Astrocyte of the spinal cord (primary cell): ENCODE data around the gene PEDS1.
"Not testable (repeated sequence)": the region's sequence is repeated elsewhere in the genome, so short reads cannot be mapped to it uniquely, and the experiment has no call there.

Experiments used
- DNase-seq: peaks from one replicate; pipeline ENCODE4 v3.0.0; 2011; ENCODE audit warnings: low read depth, low spot score
- H3K4me3 ChIP-seq: 2 replicates; pipeline ENCODE4 v1.5.1; 2011; ENCODE audit warnings: low read depth, mild to moderate bottlenecking, low read length, moderate library complexity
- in situ Hi-C: cut with HindIII; loops from 2 replicates; pipeline ENCODE4 v1.10.0; 2017; ENCODE audit warnings: low sequenced_read_pairs
- TF ChIP-seq, protein P1 (sequence below): IDR thresholded peaks from 2 replicates; pipeline ENCODE4 v1.5.1; 2012; ENCODE audit warnings: low read depth, mild to moderate bottlenecking, low read length, inconsistent platforms

PEDS1 gene

DNA sequence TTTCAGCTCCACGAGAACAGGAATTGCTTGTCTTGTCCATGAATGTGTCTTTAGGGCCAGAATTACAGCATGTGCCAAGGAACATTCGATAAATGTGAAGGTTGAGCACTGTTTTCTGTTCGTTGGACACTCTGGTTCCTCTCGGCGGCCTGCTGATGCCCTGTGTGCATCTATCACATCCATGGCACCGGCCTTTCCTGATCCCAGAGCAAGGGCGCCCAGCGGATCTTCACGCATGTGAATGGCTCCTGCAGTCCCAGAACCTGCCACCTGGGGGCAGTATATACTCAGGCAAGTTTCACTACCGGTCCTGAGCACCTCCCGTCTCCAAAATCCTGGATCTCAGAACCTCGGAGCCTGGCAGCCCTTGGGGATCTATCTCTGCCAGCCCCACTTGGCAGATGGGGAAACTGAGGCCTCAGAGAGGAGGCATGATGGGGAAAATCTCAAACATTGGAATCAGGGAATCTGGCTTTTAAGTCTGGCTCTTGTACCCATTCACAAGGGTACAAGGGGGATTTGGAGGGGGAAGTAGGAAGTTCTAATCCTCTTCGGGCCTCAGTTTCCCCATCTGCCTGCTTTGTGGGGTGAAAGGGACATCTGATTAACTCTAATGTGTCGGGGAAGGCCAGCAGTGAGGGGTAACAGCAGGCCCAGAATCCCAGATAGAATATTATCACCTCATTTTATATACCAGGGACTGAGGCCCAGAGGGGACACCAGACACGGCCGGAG is 32.8 kb upstream of the PEDS1 start:
- in situ Hi-C loops, result no loop called here
- TF ChIP-seq, protein P1, sequence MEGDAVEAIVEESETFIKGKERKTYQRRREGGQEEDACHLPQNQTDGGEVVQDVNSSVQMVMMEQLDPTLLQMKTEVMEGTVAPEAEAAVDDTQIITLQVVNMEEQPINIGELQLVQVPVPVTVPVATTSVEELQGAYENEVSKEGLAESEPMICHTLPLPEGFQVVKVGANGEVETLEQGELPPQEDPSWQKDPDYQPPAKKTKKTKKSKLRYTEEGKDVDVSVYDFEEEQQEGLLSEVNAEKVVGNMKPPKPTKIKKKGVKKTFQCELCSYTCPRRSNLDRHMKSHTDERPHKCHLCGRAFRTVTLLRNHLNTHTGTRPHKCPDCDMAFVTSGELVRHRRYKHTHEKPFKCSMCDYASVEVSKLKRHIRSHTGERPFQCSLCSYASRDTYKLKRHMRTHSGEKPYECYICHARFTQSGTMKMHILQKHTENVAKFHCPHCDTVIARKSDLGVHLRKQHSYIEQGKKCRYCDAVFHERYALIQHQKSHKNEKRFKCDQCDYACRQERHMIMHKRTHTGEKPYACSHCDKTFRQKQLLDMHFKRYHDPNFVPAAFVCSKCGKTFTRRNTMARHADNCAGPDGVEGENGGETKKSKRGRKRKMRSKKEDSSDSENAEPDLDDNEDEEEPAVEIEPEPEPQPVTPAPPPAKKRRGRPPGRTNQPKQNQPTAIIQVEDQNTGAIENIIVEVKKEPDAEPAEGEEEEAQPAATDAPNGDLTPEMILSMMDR, result peak; percentile 90
- no peak overlapping the region for H3K4me3 ChIP-seq
- peak; percentile 82 for DNase-seq

- H3K4me3 ChIP-seq, result no peak overlapping the region
- TF ChIP-seq, protein P1, result no peak
- in situ Hi-C loops, result no loop called here
- DNase-seq, result no peak
These were observed 31.9 kb upstream of the PEDS1 start for GRCh38 chr20:50185426-50185825.

DNA sequence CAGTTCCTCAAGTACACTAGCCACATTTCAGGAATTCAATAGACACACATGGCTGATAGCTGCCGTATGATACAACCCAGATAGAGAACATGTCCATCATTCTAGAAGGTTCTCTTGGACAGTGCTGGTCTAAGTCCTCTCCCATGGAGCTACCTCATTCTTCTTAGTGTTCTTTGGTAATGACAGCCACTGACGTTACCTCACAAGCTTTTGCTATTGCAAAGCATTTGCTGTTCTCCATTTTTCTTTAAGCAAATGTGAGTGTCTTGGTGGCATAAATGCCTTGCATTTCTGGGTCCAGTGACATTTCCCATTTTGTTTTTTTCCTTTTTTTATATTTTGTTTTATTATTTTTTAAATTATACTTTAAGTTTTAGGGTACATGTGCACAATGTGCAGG is 28.8 kb upstream of the PEDS1 start:
- H3K4me3 ChIP-seq, result no peak overlapping the region
- TF ChIP-seq, protein P1, result no peak
- DNase-seq, result no peak
- in situ Hi-C loops, result no loop called here

- in situ Hi-C loops, result no loop called here
These were observed 27.8 kb upstream of the PEDS1 start for GRCh38 chr20:50181344-50181743.

GRCh38 chr20:50178672-50179071 is 25.1 kb upstream of the PEDS1 start:
- DNase-seq, in situ Hi-C loops, H3K4me3 ChIP-seq: not testable (repeated sequence)

More at GRCh38 chr20:50181344-50181743, 27.8 kb upstream of the PEDS1 start:
- no peak for DNase-seq
- TF ChIP-seq, protein P1, result no peak
- no peak overlapping the region for H3K4me3 ChIP-seq

DNA sequence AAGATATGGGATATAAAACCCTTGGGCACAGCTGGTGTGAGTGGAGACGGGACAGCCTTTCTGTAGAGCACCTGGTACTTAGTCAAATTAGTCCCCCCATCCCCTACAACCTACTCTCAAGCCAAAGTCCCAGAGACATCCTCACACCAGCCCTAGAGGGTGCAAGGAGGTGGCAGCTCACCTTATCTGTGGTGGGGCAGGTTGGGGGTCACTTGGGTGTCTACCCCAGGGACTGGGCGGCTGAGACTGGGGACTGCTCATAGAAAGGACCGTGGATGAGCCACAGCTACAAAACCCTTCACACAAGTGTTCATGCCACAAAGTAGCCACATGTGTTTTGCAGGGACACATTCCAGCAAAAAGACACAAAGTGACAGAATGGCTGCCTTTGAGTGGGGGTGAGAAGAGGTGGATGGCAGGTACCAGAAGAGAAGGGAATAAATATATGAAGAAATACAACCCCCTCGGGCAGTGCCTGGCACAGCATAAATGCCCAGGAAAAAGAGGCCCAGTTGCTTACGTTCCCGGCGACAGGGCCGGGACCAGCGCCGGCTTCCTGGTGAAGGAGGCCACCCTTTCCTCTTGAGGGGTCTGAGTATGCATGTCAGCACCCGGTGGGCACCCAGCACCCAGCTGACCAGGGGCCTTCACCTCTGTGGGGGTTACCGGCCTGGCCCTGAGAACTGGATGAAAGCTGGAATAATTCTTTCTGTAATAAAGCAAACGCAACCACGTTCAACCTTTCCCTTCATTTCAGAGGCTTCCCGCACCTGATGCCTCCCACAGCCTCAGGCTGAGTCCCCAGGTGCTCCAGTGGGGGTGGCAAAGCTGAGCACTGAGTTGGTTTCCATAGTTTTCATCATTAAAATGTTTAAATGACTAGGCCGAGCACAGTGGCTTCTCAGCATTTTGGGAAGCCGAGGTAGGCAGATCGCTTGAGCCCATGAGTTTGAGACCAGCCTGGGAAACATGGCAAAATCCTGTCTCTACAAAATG is 22.7 kb upstream of the PEDS1 start:
- in situ Hi-C loops, result no loop called here
- no peak overlapping the region for H3K4me3 ChIP-seq
- no peak for DNase-seq
- TF ChIP-seq, protein P1, result no peak

DNA sequence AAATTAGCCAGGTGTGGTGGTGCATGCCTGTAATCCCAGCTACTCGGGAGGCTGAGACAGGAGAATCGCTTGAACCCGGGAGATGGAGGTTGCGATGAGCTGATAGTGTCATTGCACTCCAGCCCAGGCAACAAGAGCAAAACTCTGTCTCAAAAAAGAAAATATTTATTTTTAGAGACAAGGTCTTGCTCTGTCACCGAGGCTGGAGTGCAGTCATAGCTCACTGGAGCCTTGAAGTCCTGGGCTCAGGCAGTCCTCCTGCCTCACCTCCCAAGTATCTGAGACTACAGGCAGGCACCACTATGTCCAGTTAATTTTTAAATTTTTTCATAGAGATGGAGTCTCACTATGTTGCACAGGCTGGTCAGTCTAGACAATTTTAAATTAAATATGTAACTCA is 20.9 kb upstream of the PEDS1 start:
- H3K4me3 ChIP-seq, result no peak overlapping the region
- no peak for DNase-seq
- TF ChIP-seq, protein P1, result no peak
- in situ Hi-C loops, result no loop called here
